A673 (cell line): ENCODE data around the gene ESPL1.

Source experiments
- EZH2 ChIP-seq: fragments of 200-600 bp; sonication (generic); IDR thresholded peaks from 2 replicates; pipeline ENCODE4 v1.6.1; 2017; ENCODE audit warnings: borderline replicate concordance, low read depth, mild to moderate bottlenecking, mixed read lengths, antibody characterized with exemption, low read length; ENCODE audit not compliant: poor library complexity, severe bottlenecking
- TF ChIP-seq, protein P1 (sequence below): fragments of 300-800, 200-600 bp; sonication (generic); conservative IDR thresholded peaks from 2 replicates; pipeline ENCODE4 v1.5.1; 2017; ENCODE audit warnings: low read depth, mild to moderate bottlenecking, antibody characterized with exemption, low read length, moderate library complexity, mixed read lengths

DNA sequence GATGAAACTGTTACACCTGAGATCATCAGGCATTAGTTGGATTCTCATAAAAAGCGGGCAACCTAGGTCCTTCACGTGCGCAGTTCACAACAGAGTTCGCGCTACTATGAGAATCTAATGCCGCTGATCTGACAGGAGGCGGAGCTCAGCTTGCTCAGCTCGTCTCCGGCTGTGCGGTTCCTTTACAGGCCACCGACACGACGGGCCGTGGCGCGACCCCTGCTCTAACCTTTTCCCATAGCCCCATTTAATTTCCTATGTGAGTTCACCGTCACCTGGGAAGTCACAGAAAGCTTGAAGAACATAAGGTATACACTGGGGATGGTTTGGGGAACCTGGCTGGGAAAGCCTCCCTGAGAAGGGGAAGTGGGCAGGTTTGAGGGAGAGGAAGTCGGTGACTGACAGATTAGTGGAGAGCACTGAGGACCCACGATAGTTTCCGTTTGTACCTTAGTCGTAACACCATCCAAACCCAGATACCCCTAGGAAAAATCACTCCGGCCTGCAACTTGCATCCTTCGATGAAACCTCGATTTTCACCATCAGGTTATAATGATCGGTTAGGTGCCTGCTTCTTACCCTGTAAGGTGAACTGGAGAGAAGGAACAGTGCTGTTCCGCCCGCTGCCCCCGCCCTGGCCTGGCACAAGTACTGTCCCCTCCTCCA is 56.1 kb downstream of the ESPL1 start:
- TF ChIP-seq, protein P1, sequence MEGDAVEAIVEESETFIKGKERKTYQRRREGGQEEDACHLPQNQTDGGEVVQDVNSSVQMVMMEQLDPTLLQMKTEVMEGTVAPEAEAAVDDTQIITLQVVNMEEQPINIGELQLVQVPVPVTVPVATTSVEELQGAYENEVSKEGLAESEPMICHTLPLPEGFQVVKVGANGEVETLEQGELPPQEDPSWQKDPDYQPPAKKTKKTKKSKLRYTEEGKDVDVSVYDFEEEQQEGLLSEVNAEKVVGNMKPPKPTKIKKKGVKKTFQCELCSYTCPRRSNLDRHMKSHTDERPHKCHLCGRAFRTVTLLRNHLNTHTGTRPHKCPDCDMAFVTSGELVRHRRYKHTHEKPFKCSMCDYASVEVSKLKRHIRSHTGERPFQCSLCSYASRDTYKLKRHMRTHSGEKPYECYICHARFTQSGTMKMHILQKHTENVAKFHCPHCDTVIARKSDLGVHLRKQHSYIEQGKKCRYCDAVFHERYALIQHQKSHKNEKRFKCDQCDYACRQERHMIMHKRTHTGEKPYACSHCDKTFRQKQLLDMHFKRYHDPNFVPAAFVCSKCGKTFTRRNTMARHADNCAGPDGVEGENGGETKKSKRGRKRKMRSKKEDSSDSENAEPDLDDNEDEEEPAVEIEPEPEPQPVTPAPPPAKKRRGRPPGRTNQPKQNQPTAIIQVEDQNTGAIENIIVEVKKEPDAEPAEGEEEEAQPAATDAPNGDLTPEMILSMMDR, result no peak
- no peak for TF ChIP-seq EZH2
